Spleen (tissue), 11 donors: Measurements from ENCODE around the gene HEPHL1. TPM values are rescaled to one million over a fixed set of nuclear protein-coding genes. Genes with fewer than 3 reads are reported as not detected.

Experiments
- DNase-seq: peaks from one replicate; pipeline ENCODE4 v3.0.0-alpha.2; 2020
- H3K27ac ChIP-seq, 8 donors: fragments of 200-600 bp; sonication (generic) in 7 of 8; 1 replicate in 4 of 8; 2 replicates in 4 of 8; pipeline versions ENCODE4 v1.5.0 to v1.8.0; 2016 to 2021; ENCODE audit warnings: inconsistent platforms in 4 of 8, mild to moderate bottlenecking in 4 of 8, moderate library complexity in 1 of 8
- H3K27me3 ChIP-seq, 7 donors: fragments of 200-600 bp; sonication (generic) in 6 of 7; replicated peaks in 1 of 7; 1 replicate in 4 of 7; 2 replicates in 3 of 7; pipeline versions ENCODE4 v1.5.0 to v1.8.0; 2016 to 2021; ENCODE audit warnings: inconsistent platforms in 3 of 7, mild to moderate bottlenecking in 1 of 7
- H3K36me3 ChIP-seq, 6 donors: fragments of 200-600 bp; sonication (generic) in 5 of 6; 1 replicate in 4 of 6; 2 replicates in 2 of 6; pipeline versions ENCODE4 v1.5.0 to v1.8.0; 2016 to 2021; ENCODE audit warnings: inconsistent platforms in 2 of 6
- H3K4me1 ChIP-seq, 6 donors: fragments of 200-600 bp; sonication (generic) in 5 of 6; 1 replicate in 3 of 6; 2 replicates in 3 of 6; pipeline versions ENCODE4 v1.5.0 to v1.8.0; 2016 to 2021; ENCODE audit warnings: inconsistent platforms in 3 of 6
- H3K4me3 ChIP-seq, 8 donors: fragments of 200-600 bp; sonication (generic) in 7 of 8; 1 replicate in 4 of 8; 2 replicates in 4 of 8; pipeline versions ENCODE4 v1.5.0 to v1.8.0; 2016 to 2021; ENCODE audit warnings: inconsistent platforms in 4 of 8, mild to moderate bottlenecking in 4 of 8, moderate library complexity in 2 of 8
- H3K9me3 ChIP-seq, 8 donors: fragments of 200-600 bp; sonication (generic) in 7 of 8; 1 replicate in 4 of 8; 2 replicates in 4 of 8; pipeline versions ENCODE4 v1.5.0 to v1.8.0; 2016 to 2021; ENCODE audit warnings: inconsistent platforms in 4 of 8
- CTCF ChIP-seq, 11 experiments: fragments of 200-600 bp in 7 of 11; fragments of 450-650 bp in 4 of 11; sonication (generic) in 4 of 11; IDR thresholded peaks in 8 of 11; conservative IDR thresholded peaks in 3 of 11; 1 replicate in 7 of 11; 2 replicates in 4 of 11; pipeline versions ENCODE4 v1.4.0 to v1.8.0; 2016 to 2021; ENCODE audit warnings: antibody characterized with exemption in 11 of 11, inconsistent platforms in 4 of 11, mild to moderate bottlenecking in 1 of 11
- POLR2A ChIP-seq, 3 donors: fragments of 450-650 bp; IDR thresholded peaks; one replicate each; pipeline ENCODE4 v1.5.1; 2017; ENCODE audit warnings: antibody characterized with exemption in 3 of 3, mild to moderate bottlenecking in 1 of 3
- POLR2AphosphoS5 ChIP-seq, 3 donors: sonication (generic); formaldehyde crosslinking; IDR thresholded peaks; one replicate each; pipeline ENCODE4 v1.5.1; 2017; ENCODE audit warnings: antibody characterized with exemption in 3 of 3
- WGBS, 5 donors: extraction: QIAGEN DNeasy Blood & Tissue Kit in 3 of 5; methylation state at CpG; one replicate each; pipeline versions ENCODE4 v1.1.5 to v1.1.7; 2013 to 2018; 5-methylcytosine and 5-hydroxymethylcytosine counted together
- intact Hi-C: fragments of 100-400 bp; cut with DNase I; formaldehyde crosslinking; loops from one replicate; pipeline ENCODE4 v1.15.0; 2023; ENCODE audit warnings: low total_unique reads
- polyA plus RNA-seq, 3 donors: library from polyadenylated mRNA; stranded (reverse); fragments of 200-250 nt; gene quantifications; one replicate each; pipeline ENCODE4 v1.2.1, GENCODE V29; 2013
- total RNA-seq, 7 donors: library from RNA; depleted of rRNA in 3 of 7; stranded (reverse); fragments of >200 nt in 3 of 7; fragmentation: NEBNext Ultra II Directional in 4 of 7; extraction: Animal tissue kit (Norgen Biotek cat#: 25700) in 4 of 7; gene quantifications; one replicate each; pipeline versions ENCODE4 v1.1.0 to v1.2.1, GENCODE V29; 2016 to 2021
- donor health status: healthy with polysubstance abuse.
- donor health status: DM: no; HTN: no; CAD: no; lungs with moderate emphysema.
- donor health status: DM: no; HTN: no; CAD: no.
- donor health status: Bipolar disorder and iron deficiency.
- donor health status: healthy.
- donor health status: DM: no; HTN: no; CAD: no.
- donor health status: DM: yes; HTN: yes; CAD: no.

Gene HEPHL1
- total and polyA plus RNA-seq, 10 donors = not detected

- Histone ChIP-seq H3K4me1 (no peaks in the 10 kb centered on the region), H3K27ac (no peak overlapping the region), H3K36me3 (no peaks in the 10 kb centered on the region), H3K4me3 (no peak overlapping the region), H3K27me3 (peaks cover 0 to 8% (median 0%) of the 10 kb centered on the region in 7 donors), H3K9me3 (no peaks in the 10 kb centered on the region)
- TF ChIP-seq POLR2A (IDR thresholded peaks at IDR 0.05) = no peak
- TF ChIP-seq CTCF (IDR thresholded peaks at IDR 0.05 in 8 of 11, conservative IDR thresholded peaks at IDR 0.05 in 3 of 11) = no peak
- TF ChIP-seq POLR2AphosphoS5 (IDR thresholded peaks at IDR 0.05) = no peak
- DNase-seq = no peak
- intact Hi-C loops = no loop called here
Measured at GRCh38 chr11:94059065-94059464, 37.9 kb downstream of the HEPHL1 start.

- Histone ChIP-seq H3K27me3 (peaks cover 0 to 8% (median 0%) of the 10 kb centered on the region in 7 donors), H3K27ac (no peak overlapping the region), H3K4me1 (no peaks in the 10 kb centered on the region), H3K4me3 (no peak overlapping the region), H3K9me3 (no peaks in the 10 kb centered on the region), H3K36me3 (no peaks in the 10 kb centered on the region)
- no peak for DNase-seq
- TF ChIP-seq POLR2A (IDR thresholded peaks at IDR 0.05) = no peak
- no peak for TF ChIP-seq POLR2AphosphoS5 (IDR thresholded peaks at IDR 0.05)
- no peak for TF ChIP-seq CTCF (IDR thresholded peaks at IDR 0.05 in 8 of 11, conservative IDR thresholded peaks at IDR 0.05 in 3 of 11)
- intact Hi-C loops = no loop called here
Measured at GRCh38 chr11:94060401-94060800, 39.2 kb downstream of the HEPHL1 start.

- 70 to 82% (median 76%) methylated on average over 2 of the region's 2 CpGs for WGBS, 5 donors
- Histone ChIP-seq H3K36me3 (no peaks in the 10 kb centered on the region), H3K4me1 (no peaks in the 10 kb centered on the region), H3K4me3 (no peak overlapping the region), H3K9me3 (no peaks in the 10 kb centered on the region), H3K27ac (no peak overlapping the region), H3K27me3 (peaks cover 0 to 12% (median 0%) of the 10 kb centered on the region in 7 donors)
- TF ChIP-seq CTCF (IDR thresholded peaks at IDR 0.05 in 8 of 11, conservative IDR thresholded peaks at IDR 0.05 in 3 of 11) = no peak
- TF ChIP-seq POLR2A (IDR thresholded peaks at IDR 0.05) = no peak
- TF ChIP-seq POLR2AphosphoS5 (IDR thresholded peaks at IDR 0.05) = no peak
- DNase-seq = no peak
- intact Hi-C loops = no loop called here
Measured at GRCh38 chr11:94062360-94062759, 41.2 kb downstream of the HEPHL1 start.

GRCh38 chr11:94066901-94067429, 45.8 kb downstream of the HEPHL1 start:
- DNase-seq = no peak
- H3K4me3 ChIP-seq = no peak overlapping the region
- peaks cover 0 to 5% (median 0%) of the 10 kb centered on the region in 7 donors for H3K27me3 ChIP-seq
- 68 to 83% (median 79%) methylated on average over 3 of the region's 3 CpGs for WGBS, 5 donors
- no peak overlapping the region for H3K27ac ChIP-seq
- no peak for TF ChIP-seq CTCF (IDR thresholded peaks at IDR 0.05 in 8 of 11, conservative IDR thresholded peaks at IDR 0.05 in 3 of 11)
- TF ChIP-seq POLR2AphosphoS5 (IDR thresholded peaks at IDR 0.05) = no peak
- no peak for TF ChIP-seq POLR2A (IDR thresholded peaks at IDR 0.05)
- H3K4me1 ChIP-seq = no peaks in the 10 kb centered on the region
- H3K36me3 ChIP-seq = no peaks in the 10 kb centered on the region
- H3K9me3 ChIP-seq = no peaks in the 10 kb centered on the region
- intact Hi-C loops = no loop called here
